ENCODE measurements around the gene ST3GAL3.

DNA sequence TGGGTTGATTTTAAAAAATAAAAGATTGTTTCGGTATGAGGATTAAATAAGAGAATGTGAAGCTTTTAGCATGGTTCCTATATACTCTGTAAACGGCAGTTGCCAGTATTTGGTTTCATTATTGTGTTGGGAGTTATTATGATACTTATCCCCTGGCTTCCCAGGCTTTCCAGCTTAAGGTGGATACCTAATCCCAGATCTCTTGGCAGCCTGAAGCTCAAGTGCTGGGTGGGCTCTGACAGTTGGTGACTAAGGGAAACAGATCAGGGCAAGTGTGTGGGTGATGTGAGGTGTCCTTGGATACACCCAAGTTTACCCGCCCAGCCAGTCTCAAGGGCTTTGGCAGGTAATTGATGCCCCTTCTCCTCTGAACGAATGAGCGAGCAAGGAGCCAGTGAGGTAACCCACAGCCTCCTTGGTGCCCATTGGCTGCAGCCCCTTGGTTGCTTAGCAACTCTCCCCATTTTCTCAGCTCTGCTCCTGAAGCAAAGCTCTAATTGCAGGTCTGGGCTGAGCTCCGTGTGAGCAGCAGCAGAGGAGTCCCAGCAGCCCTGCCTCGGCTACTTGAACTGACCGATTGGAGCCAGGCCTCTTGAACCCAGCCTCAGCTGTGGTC lies 245.5 kb downstream of the ST3GAL3 start:
- TF ChIP-seq, protein P1, sequence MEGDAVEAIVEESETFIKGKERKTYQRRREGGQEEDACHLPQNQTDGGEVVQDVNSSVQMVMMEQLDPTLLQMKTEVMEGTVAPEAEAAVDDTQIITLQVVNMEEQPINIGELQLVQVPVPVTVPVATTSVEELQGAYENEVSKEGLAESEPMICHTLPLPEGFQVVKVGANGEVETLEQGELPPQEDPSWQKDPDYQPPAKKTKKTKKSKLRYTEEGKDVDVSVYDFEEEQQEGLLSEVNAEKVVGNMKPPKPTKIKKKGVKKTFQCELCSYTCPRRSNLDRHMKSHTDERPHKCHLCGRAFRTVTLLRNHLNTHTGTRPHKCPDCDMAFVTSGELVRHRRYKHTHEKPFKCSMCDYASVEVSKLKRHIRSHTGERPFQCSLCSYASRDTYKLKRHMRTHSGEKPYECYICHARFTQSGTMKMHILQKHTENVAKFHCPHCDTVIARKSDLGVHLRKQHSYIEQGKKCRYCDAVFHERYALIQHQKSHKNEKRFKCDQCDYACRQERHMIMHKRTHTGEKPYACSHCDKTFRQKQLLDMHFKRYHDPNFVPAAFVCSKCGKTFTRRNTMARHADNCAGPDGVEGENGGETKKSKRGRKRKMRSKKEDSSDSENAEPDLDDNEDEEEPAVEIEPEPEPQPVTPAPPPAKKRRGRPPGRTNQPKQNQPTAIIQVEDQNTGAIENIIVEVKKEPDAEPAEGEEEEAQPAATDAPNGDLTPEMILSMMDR (IDR thresholded peaks at IDR 0.05; ENCODE audit: low read depth, low read length) = no peak
- TF ChIP-seq POLR2A (IDR thresholded peaks at IDR 0.05; ENCODE audit: extremely low read depth, insufficient read length) (no peak), MAX (IDR thresholded peaks at IDR 0.05; ENCODE audit: low read depth, low read length) (no peak), MYC (IDR thresholded peaks at IDR 0.05; ENCODE audit: low read depth, low read length) (no peak)

Data from NB4 (cell line).